Skin of body (tissue), 2 donors: ENCODE measurements around the gene HELZ. TPM values are rescaled to one million over a fixed set of nuclear protein-coding genes. Genes with fewer than 3 reads are reported as not detected.
"Not testable (repeated sequence)": the region's sequence is repeated elsewhere in the genome, so short reads cannot be mapped to it uniquely, and the experiment has no call there.

Experiments
- DNase-seq: peaks from one replicate; lab custom pipeline; 2025; lab: John Stamatoyannopoulos, UW
- total RNA-seq: library from RNA; depleted of rRNA; stranded (reverse); fragments of >200 nt; gene quantifications from one replicate; pipeline ENCODE4 v1.2.3, GENCODE V29; 2014

HELZ gene
- total RNA-seq, 1 donor from 2014 or later, result 70.5 TPM

- DNase-seq, result peak; percentile 89
These were observed 123.6 kb downstream of the HELZ start for GRCh38 chr17:67121316-67121891.

- no peak for DNase-seq
These were observed 125.9 kb downstream of the HELZ start for GRCh38 chr17:67119102-67119501.

GRCh38 chr17:67116045-67116575 lies 128.9 kb downstream of the HELZ start:
- DNase-seq, result no peak

DNA sequence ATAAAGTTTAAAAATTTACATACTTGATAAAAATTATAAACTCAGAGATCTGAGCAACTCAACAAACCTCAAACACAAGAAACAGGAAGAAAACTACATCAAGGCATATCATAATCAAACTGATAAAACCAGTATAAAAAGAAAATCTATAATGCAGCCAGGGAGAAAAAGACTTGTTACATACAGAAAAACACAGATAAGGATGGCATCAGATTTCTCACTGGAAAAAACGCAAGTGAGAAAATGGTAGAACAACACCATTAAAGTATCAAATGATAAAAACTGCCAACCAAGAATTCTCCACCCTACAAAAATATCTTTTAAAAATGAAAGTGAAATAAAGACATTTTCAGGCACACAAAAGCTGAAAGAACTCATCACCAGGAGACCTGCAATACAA lies 129.6 kb downstream of the HELZ start:
- no peak for DNase-seq

DNA sequence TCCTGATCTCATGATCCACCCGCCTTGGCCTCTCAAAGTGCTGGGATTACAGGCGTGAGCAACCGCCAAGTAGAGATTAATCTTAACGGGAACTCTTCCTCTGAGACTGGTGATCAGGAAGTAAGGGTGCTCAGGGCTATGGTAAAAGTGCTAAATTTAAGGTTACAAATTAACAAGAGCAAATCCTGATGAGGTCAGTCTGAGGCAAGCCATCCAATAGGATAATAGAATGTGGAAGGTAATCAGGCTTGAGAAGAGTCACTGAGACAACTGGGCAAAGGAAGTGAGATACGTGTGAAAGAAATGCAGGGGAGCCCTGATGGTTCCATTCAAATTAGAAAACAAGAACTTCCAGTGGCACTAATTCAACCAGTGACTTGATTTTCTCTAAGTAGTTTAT lies 131.5 kb downstream of the HELZ start:
- DNase-seq, result no peak

GRCh38 chr17:67111808-67112207 lies 133.2 kb downstream of the HELZ start:
- no peak for DNase-seq

DNA sequence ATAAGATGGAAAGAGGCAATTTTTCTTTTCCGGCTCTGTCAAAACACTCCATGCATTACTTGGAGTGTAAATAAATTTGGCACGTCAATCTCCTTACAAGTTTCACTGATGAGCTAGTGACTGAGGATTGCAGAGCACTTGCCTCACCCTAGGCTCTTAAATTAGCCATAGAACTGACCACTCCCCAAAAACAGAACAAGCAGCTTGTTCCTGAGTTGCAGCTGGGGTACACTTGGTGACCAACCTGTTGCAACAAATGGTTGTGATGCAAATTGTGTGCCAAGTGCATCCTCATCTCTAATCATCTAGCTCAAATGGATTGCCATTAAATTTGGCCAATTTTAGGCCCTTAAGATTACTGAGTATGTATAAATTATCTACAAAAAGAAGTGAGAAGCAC lies 133.7 kb downstream of the HELZ start:
- no peak for DNase-seq

DNA sequence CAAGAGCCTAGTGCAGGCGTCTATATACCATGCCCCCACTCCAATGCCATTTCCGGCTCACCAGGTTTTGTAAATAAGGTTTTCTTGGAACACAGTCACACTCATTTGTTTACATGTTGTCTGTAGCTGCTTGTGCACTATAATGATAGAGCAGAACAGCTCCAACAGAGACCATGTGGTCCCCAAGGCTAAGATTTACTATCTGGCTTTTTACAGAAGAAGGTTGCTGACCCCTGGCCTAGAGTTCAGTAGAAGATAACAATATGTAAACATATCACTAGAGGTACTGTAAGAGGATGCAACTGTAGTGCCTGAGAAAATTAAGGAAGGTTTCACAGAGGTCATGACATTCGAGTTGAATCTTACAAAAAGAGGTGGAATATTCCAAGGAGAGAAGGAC lies 134.4 kb downstream of the HELZ start:
- no peak for DNase-seq

- no peak for DNase-seq
These were observed 135.9 kb downstream of the HELZ start for GRCh38 chr17:67109111-67109510.

GRCh38 chr17:67107811-67108775 lies 136.9 kb downstream of the HELZ start:
- no peak for DNase-seq

DNA sequence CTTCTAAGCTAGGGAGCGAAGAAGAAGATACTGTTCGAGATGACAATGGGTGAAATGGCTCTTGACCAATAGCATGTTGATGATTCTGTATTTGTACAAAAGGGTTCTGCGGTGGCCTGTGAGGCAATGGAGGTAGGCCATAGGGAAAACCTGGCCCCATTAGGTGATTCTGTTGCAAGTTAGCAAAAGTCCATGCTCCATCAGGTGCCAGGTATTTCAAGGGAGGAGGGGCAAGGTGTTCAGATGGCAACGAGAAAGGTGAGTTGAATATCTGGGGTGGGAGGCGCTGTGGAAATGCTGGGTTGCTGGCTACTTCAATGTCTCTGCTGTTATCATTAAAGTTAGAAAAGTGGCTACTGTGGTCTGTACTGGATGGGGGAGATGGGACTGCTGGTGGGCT lies 137.8 kb downstream of the HELZ start:
- no peak for DNase-seq

DNA sequence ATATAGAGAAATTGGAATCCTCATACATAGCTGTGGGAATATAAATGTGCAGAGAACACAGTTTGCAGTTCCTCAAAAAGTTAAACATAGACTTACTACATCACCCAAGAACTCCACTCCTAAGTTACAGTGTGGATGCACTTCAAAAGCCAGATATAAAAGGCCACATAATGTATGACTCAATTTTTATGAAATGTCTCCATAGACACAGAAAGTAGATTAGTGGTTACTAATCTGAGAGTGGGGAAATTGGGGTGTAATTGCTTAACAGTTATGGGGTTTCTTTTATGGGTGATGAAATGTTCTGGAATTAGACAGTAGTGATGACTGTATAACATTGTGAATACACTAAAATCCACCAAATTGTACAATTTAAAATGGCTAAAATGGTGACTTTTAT lies 139.8 kb downstream of the HELZ start:
- DNase-seq, result no peak

DNA sequence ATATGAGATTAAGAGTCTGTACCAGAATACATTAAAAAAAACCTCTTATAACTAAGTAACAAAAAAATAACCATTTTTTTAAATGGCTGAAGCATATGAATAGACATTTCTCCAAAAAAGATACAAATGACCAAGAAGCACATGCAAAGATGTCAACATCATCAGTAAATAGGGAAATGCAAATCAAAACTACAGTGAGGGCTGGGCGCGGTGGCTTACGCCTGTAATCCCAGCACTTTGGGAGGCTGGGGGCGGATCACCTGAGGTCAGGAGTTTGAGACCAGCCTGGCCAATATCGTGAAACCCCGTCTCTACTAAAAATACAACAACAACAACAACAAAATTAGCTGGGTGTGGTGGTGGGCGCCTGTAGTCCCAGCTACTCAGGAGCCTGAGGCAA lies 140.4 kb downstream of the HELZ start:
- not testable (repeated sequence) for DNase-seq

DNA sequence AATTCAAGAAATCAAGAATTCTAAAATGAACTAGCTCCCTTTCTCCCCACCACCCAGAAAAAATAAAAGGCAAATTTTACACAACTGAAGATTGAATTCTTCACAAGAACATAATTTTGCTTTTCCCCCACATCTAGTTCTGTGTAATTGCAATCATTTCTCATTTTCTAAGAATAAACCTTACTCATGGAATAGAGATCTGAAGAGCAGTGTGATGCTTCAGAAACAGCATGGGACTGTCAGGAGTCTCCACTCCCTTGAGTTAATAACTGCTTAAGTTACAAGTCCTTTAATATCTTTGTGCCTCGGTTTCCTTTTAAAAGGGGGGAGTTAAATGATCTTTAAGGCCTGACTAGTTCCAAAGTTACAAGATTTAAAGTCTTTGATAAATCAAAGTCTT lies 147.0 kb downstream of the HELZ start:
- no peak for DNase-seq

- DNase-seq, result no peak
These were observed 148.4 kb downstream of the HELZ start for GRCh38 chr17:67096609-67097008.

DNA sequence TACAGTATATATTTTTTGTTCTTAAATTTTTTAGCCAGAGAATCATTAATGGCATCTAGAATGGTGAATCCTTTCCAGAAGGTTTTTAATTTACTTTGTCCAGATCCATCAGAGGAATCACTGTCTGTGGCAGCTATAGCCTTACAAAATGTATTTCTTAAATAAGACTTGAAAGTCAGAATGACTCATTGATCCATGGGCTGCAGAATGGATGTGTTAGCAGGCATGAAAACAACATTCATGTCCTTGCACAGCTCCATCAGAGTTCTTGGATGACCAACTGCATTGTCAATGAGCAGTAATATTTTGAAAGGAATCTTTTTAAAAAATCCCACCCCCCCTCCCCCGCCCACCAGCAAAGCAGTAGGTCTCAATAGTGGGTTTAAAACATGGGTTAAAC lies 149.2 kb downstream of the HELZ start:
- no peak for DNase-seq

- DNase-seq, result not testable (repeated sequence)
These were observed 149.7 kb downstream of the HELZ start for GRCh38 chr17:67095291-67095690.

DNA sequence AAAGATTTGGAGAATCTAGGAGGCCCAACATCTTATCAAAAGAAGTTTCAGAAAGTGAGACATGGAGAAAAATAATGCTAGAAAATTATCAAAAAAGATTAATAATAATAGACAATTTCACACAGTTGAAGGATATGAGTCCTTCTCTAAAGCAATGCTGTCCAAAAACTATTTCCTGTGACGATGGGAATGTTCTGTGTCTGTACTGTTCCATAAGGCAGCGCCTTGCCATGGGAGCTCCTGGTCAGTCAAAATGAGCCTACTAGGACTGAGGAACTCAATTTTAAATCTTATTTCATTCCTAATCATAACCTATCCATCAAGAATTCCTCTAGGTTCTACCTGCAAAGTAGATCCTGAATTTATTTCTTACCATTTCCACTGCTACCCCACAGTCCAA lies 151.6 kb downstream of the HELZ start:
- no peak for DNase-seq

- not testable (repeated sequence) for DNase-seq
These were observed 152.3 kb downstream of the HELZ start for GRCh38 chr17:67092710-67093109.

- no peak for DNase-seq
These were observed 152.7 kb downstream of the HELZ start for GRCh38 chr17:67092291-67092690.

DNA sequence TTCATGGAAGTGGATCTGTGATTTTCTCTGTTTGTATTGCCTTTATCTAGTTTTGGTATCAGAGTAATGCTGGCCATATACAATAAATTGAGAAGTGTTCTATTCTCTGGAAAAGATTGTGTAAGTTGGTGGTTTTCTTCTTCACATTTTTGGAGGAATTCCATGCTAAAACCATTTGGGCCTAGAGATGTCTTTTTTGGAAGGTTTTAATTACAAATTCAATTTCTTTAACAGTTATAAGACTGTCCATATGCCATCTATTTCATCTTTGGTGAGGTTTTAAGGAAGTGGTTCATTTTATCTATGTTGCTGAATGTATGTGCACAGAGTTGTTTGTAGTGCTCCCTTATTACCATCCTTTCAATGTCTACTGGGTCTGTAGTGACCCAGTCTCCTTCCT lies 154.7 kb downstream of the HELZ start:
- DNase-seq, result no peak

- no peak for DNase-seq
These were observed 156.4 kb downstream of the HELZ start for GRCh38 chr17:67088639-67089038.

GRCh38 chr17:67085406-67085805 lies 159.6 kb downstream of the HELZ start:
- no peak for DNase-seq
